ENCODE results near the gene FBXL3.
"Not testable (repeated sequence)": the region's sequence is repeated elsewhere in the genome, so short reads cannot be mapped to it uniquely, and the experiment has no call there.

The FBXL3 gene

GRCh38 chr13:76965759-76966421 is 61.1 kb downstream of the FBXL3 start:
- H3K4me3 ChIP-seq (ENCODE audit: low read depth, low read length) = no peak overlapping the region
- no peak for TF ChIP-seq CTCF (IDR thresholded peaks at IDR 0.05; ENCODE audit: low read depth, low read length)

GRCh38 chr13:76959734-76960133 is 67.2 kb downstream of the FBXL3 start:
- H3K4me3 ChIP-seq (ENCODE audit: low read depth, low read length) = not testable (repeated sequence)

- no peak for TF ChIP-seq CTCF (IDR thresholded peaks at IDR 0.05; ENCODE audit: low read depth, low read length)
- H3K4me3 ChIP-seq (ENCODE audit: low read depth, low read length) = no peak overlapping the region
These were observed 68.0 kb downstream of the FBXL3 start for GRCh38 chr13:76958841-76959432.

GRCh38 chr13:76955661-76956060 is 71.3 kb downstream of the FBXL3 start:
- no peak for TF ChIP-seq CTCF (IDR thresholded peaks at IDR 0.05; ENCODE audit: low read depth, low read length)
- H3K4me3 ChIP-seq (ENCODE audit: low read depth, low read length) = no peak overlapping the region
